K562 (cell line): ENCODE data around the gene CSNK1D. TPM values are rescaled to one million over a fixed set of nuclear protein-coding genes. Genes with fewer than 3 reads are reported as not detected.

Experiments
- CREB5 ChIP-seq: fragments of 250-450 bp; sonication (Bioruptor Pico); IDR thresholded peaks from 2 replicates; pipeline ENCODE4 v1.5.0; 2020; ENCODE audit warnings: mild to moderate bottlenecking
- ETS2 ChIP-seq: IDR thresholded peaks from 2 replicates; pipeline ENCODE4 v1.6.1; 2016; ENCODE audit warnings: borderline replicate concordance, missing genetic modification characterization, mild to moderate bottlenecking, moderate library complexity, missing compliant biosample characterization; ENCODE audit not compliant: poor library complexity, severe bottlenecking
- ETV1 ChIP-seq: fragments of 450-650 bp; conservative IDR thresholded peaks from 2 replicates; pipeline ENCODE4 v1.6.1; 2016; ENCODE audit warnings: missing genetic modification characterization, control low read depth, low read depth, missing compliant biosample characterization
- FOXM1 ChIP-seq, 2 experiments: fragments of 450-650 bp in 1 of 2; sonication (generic) in 1 of 2; formaldehyde crosslinking in 1 of 2; IDR thresholded peaks; 2 replicates each; pipeline versions ENCODE4 v1.6.1 to v1.9.0; 2017 to 2022; ENCODE audit warnings: low read depth in 2 of 2, mild to moderate bottlenecking in 2 of 2, missing genetic modification reagents in 1 of 2, moderate library complexity in 1 of 2
- NBN ChIP-seq: fragments of 450-650 bp; IDR thresholded peaks from 2 replicates; pipeline ENCODE4 v1.6.1; 2016; ENCODE audit warnings: low read depth, mild to moderate bottlenecking
- PHTF2 ChIP-seq: fragments of 250-450 bp; sonication (Bioruptor Pico); IDR thresholded peaks from 2 replicates; pipeline ENCODE4 v1.5.0; 2021; ENCODE audit warnings: mild to moderate bottlenecking
- RB1 ChIP-seq: fragments of 450-650 bp; IDR thresholded peaks from 2 replicates; pipeline ENCODE4 v1.6.1; 2017; ENCODE audit warnings: low read depth, mild to moderate bottlenecking
- TCF7 ChIP-seq: sonication (generic); IDR thresholded peaks from 2 replicates; pipeline ENCODE4 v1.6.1; 2016; ENCODE audit warnings: antibody characterized with exemption, borderline replicate concordance
- ZSCAN32 ChIP-seq: fragments of 450-650 bp; formaldehyde crosslinking; IDR thresholded peaks from 2 replicates; pipeline ENCODE4 v1.4.0; 2020; ENCODE audit warnings: mild to moderate bottlenecking, moderate library complexity
- polyA plus RNA-seq, 8 experiments: library from polyadenylated mRNA; depleted of rRNA in 4 of 8; stranded (reverse) in 5 of 8; unstranded in 3 of 8; fragments of >200 nt; fragmentation: Nextera tagmentation in 2 of 8; fragmentation: Illumina TruSeq in 1 of 8; extraction: Ambion mirVana in 2 of 8; extraction: Trizol in 1 of 8; gene quantifications; 2 replicates each; pipeline versions ENCODE4 v1.2.1 to v1.2.3, GENCODE V29; 2011 to 2014; ENCODE audit warnings: inconsistent platforms in 1 of 8, missing spikeins in 1 of 8
- total RNA-seq, 7 experiments: library from RNA; depleted of rRNA in 6 of 7; stranded (reverse); fragments of >200 nt in 6 of 7; fragmentation: Illumina TruSeq in 2 of 7; extraction: Trizol in 2 of 7; gene quantifications; 2 replicates each; pipeline versions ENCODE4 v1.2.1 to v1.2.3, GENCODE V29; 2011 to 2021; ENCODE audit warnings: low replicate concordance in 1 of 7
- TF ChIP-seq, protein P1 (sequence below): sonication (generic); formaldehyde crosslinking; IDR thresholded peaks from 2 replicates; pipeline ENCODE4 v1.8.1; 2023; ENCODE audit warnings: missing genetic modification reagents, mild to moderate bottlenecking, borderline replicate concordance
- TF ChIP-seq, protein P2 (sequence below): sonication (generic); formaldehyde crosslinking; IDR thresholded peaks from 2 replicates; pipeline ENCODE4 v1.8.1; 2023; ENCODE audit warnings: mild to moderate bottlenecking, missing genetic modification reagents
- TF ChIP-seq, protein P3 (sequence below): sonication (generic); formaldehyde crosslinking; IDR thresholded peaks from 2 replicates; pipeline ENCODE4 v1.5.0; 2020; ENCODE audit warnings: missing genetic modification reagents

The CSNK1D gene
- total and polyA plus RNA-seq, 9 of the 15 experiments (the other 6 are each of a cell fraction or from before 2014, with no cell fraction given) = 6.5 to 133 (median 41.3) TPM

GRCh38 chr17:82273327-82274133, at the start of gene CSNK1D (continued):
- TF ChIP-seq ETV1 (tag) (peak; percentile 60), NBN (peak; percentile 95), PHTF2 (CRISPR knock-in tag) (no peak), RB1 (peak; percentile 87), ZSCAN32 (CRISPR knock-in tag) (no peak), ETS2 (tag) (no peak), TCF7 (no peak), FOXM1 (IDR thresholded peaks at IDR 0.05; ENCODE audit: low read depth) (no peak), FOXM1 (CRISPR knock-in tag; IDR thresholded peaks at IDR 0.05; ENCODE audit: low read depth) (no peak; the same call in 1 of the 2 replicates), CREB5 (no peak)
- TF ChIP-seq, protein P1, sequence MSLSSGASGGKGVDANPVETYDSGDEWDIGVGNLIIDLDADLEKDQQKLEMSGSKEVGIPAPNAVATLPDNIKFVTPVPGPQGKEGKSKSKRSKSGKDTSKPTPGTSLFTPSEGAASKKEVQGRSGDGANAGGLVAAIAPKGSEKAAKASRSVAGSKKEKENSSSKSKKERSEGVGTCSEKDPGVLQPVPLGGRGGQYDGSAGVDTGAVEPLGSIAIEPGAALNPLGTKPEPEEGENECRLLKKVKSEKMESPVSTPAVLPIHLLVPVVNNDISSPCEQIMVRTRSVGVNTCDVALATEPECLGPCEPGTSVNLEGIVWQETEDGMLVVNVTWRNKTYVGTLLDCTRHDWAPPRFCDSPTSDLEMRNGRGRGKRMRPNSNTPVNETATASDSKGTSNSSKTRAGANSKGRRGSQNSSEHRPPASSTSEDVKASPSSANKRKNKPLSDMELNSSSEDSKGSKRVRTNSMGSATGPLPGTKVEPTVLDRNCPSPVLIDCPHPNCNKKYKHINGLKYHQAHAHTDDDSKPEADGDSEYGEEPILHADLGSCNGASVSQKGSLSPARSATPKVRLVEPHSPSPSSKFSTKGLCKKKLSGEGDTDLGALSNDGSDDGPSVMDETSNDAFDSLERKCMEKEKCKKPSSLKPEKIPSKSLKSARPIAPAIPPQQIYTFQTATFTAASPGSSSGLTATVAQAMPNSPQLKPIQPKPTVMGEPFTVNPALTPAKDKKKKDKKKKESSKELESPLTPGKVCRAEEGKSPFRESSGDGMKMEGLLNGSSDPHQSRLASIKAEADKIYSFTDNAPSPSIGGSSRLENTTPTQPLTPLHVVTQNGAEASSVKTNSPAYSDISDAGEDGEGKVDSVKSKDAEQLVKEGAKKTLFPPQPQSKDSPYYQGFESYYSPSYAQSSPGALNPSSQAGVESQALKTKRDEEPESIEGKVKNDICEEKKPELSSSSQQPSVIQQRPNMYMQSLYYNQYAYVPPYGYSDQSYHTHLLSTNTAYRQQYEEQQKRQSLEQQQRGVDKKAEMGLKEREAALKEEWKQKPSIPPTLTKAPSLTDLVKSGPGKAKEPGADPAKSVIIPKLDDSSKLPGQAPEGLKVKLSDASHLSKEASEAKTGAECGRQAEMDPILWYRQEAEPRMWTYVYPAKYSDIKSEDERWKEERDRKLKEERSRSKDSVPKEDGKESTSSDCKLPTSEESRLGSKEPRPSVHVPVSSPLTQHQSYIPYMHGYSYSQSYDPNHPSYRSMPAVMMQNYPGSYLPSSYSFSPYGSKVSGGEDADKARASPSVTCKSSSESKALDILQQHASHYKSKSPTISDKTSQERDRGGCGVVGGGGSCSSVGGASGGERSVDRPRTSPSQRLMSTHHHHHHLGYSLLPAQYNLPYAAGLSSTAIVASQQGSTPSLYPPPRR (CRISPR knock-in tag) = no peak
- TF ChIP-seq, protein P2, sequence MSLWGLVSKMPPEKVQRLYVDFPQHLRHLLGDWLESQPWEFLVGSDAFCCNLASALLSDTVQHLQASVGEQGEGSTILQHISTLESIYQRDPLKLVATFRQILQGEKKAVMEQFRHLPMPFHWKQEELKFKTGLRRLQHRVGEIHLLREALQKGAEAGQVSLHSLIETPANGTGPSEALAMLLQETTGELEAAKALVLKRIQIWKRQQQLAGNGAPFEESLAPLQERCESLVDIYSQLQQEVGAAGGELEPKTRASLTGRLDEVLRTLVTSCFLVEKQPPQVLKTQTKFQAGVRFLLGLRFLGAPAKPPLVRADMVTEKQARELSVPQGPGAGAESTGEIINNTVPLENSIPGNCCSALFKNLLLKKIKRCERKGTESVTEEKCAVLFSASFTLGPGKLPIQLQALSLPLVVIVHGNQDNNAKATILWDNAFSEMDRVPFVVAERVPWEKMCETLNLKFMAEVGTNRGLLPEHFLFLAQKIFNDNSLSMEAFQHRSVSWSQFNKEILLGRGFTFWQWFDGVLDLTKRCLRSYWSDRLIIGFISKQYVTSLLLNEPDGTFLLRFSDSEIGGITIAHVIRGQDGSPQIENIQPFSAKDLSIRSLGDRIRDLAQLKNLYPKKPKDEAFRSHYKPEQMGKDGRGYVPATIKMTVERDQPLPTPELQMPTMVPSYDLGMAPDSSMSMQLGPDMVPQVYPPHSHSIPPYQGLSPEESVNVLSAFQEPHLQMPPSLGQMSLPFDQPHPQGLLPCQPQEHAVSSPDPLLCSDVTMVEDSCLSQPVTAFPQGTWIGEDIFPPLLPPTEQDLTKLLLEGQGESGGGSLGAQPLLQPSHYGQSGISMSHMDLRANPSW (CRISPR knock-in tag) = no peak
- TF ChIP-seq, protein P3, sequence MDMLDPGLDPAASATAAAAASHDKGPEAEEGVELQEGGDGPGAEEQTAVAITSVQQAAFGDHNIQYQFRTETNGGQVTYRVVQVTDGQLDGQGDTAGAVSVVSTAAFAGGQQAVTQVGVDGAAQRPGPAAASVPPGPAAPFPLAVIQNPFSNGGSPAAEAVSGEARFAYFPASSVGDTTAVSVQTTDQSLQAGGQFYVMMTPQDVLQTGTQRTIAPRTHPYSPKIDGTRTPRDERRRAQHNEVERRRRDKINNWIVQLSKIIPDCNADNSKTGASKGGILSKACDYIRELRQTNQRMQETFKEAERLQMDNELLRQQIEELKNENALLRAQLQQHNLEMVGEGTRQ = no peak
